ENCODE measurements around the gene ANK3.

Gene ANK3

GRCh38 chr10:60413306-60414012, 23.8 kb upstream of the ANK3 start:
- DNase-seq = no peak

GRCh38 chr10:60410970-60411369, 21.3 kb upstream of the ANK3 start:
- no peak for DNase-seq

GRCh38 chr10:60409202-60409601, 19.5 kb upstream of the ANK3 start:
- DNase-seq = no peak

- DNase-seq = no peak
Observed at GRCh38 chr10:60406182-60406581, 16.5 kb upstream of the ANK3 start.

GRCh38 chr10:60405172-60405571, 15.5 kb upstream of the ANK3 start:
- DNase-seq = no peak

- DNase-seq = no peak
Observed at GRCh38 chr10:60403168-60403873, 13.6 kb upstream of the ANK3 start.

- no peak for DNase-seq
Observed at GRCh38 chr10:60400366-60400765, 10.7 kb upstream of the ANK3 start.

GRCh38 chr10:60399328-60399727, 9.7 kb upstream of the ANK3 start:
- DNase-seq = no peak

GRCh38 chr10:60397792-60398191, 8.1 kb upstream of the ANK3 start:
- no peak for DNase-seq

- DNase-seq = no peak
Observed at GRCh38 chr10:60396766-60397165, 7.1 kb upstream of the ANK3 start.

- DNase-seq = no peak
Observed at GRCh38 chr10:60395711-60396110, 6.0 kb upstream of the ANK3 start.

- no peak for DNase-seq
Observed at GRCh38 chr10:60394446-60394845, 4.8 kb upstream of the ANK3 start.

- DNase-seq = no peak
Observed at GRCh38 chr10:60390224-60390626, 550 bp upstream of the ANK3 start.

GRCh38 chr10:60388709-60389301, 870 bp downstream of the ANK3 start:
- no peak for DNase-seq

GRCh38 chr10:60388116-60388625, 1.5 kb downstream of the ANK3 start:
- DNase-seq = no peak

GRCh38 chr10:60387531-60387930, 2.1 kb downstream of the ANK3 start:
- DNase-seq = no peak

GRCh38 chr10:60385399-60385738, 4.3 kb downstream of the ANK3 start:
- DNase-seq = no peak

GRCh38 chr10:60384708-60385398, 4.8 kb downstream of the ANK3 start:
- DNase-seq = no peak

- no peak for DNase-seq
Observed at GRCh38 chr10:60384011-60384410, 5.7 kb downstream of the ANK3 start.

- DNase-seq = no peak
Observed at GRCh38 chr10:60382946-60383681, 6.6 kb downstream of the ANK3 start.

GRCh38 chr10:60380781-60381180, 8.9 kb downstream of the ANK3 start:
- no peak for DNase-seq

GRCh38 chr10:60377955-60378354, 11.7 kb downstream of the ANK3 start:
- DNase-seq = no peak

- no peak for DNase-seq
Observed at GRCh38 chr10:60377042-60377352, 12.7 kb downstream of the ANK3 start.

Measured in activated T-cell treated with anti-CD3 and anti-CD28 coated beads, Interleukin-2, amount 50 U/mL, for 1 hour (primary cell).